GM19043 (cell line): ENCODE measurements around the gene TIMM29.

ENCODE experiments used
- ATAC-seq: cut with Tn5 transposase; IDR thresholded peaks from one replicate; pipeline ENCODE4 v1.9.1; 2021; ENCODE audit warnings: low read depth; ENCODE audit not compliant: unreplicated experiment

The TIMM29 gene

GRCh38 chr19:10911579-10912363 lies 16.8 kb upstream of the TIMM29 start:
- ATAC-seq: no peak

- ATAC-seq: no peak
Observed at GRCh38 chr19:10912619-10913018, 16.0 kb upstream of the TIMM29 start.

- no peak for ATAC-seq
Observed at GRCh38 chr19:10913716-10914340, 14.8 kb upstream of the TIMM29 start.

- no peak for ATAC-seq
Observed at GRCh38 chr19:10915130-10916091, 13.2 kb upstream of the TIMM29 start.

GRCh38 chr19:10916602-10917001 lies 12.0 kb upstream of the TIMM29 start:
- ATAC-seq: no peak

GRCh38 chr19:10918359-10918758 lies 10.3 kb upstream of the TIMM29 start:
- ATAC-seq: no peak

GRCh38 chr19:10919352-10920287 lies 9.0 kb upstream of the TIMM29 start:
- no peak for ATAC-seq

GRCh38 chr19:10920288-10920655 lies 8.3 kb upstream of the TIMM29 start:
- ATAC-seq: no peak

GRCh38 chr19:10920781-10921180 lies 7.8 kb upstream of the TIMM29 start:
- ATAC-seq: no peak

GRCh38 chr19:10921199-10921909 lies 7.3 kb upstream of the TIMM29 start:
- no peak for ATAC-seq

- no peak for ATAC-seq
Observed at GRCh38 chr19:10921910-10922637, 6.5 kb upstream of the TIMM29 start.

- no peak for ATAC-seq
Observed at GRCh38 chr19:10922638-10923014, 6.0 kb upstream of the TIMM29 start.

- no peak for ATAC-seq
Observed at GRCh38 chr19:10923260-10924112, 5.1 kb upstream of the TIMM29 start.

- no peak for ATAC-seq
Observed at GRCh38 chr19:10924597-10924996, 4.0 kb upstream of the TIMM29 start.

GRCh38 chr19:10927730-10928562 lies 665 bp upstream of the TIMM29 start:
- no peak for ATAC-seq

GRCh38 chr19:10929402-10929794 lies 787 bp downstream of the TIMM29 start:
- no peak for ATAC-seq
